GM21515 (cell line): ENCODE data around the gene STIM2.

Source experiments
- ATAC-seq: cut with Tn5 transposase; IDR thresholded peaks from one replicate; pipeline ENCODE4 v1.9.1; 2021; ENCODE audit not compliant: unreplicated experiment

The STIM2 gene

GRCh38 chr4:26999689-27000088 lies 139.0 kb downstream of the STIM2 start:
- no peak for ATAC-seq

GRCh38 chr4:27000122-27000521 lies 139.5 kb downstream of the STIM2 start:
- ATAC-seq, result no peak

GRCh38 chr4:27000820-27001219 lies 140.2 kb downstream of the STIM2 start:
- peak; percentile 83 for ATAC-seq

GRCh38 chr4:27001398-27002164 lies 140.9 kb downstream of the STIM2 start:
- no peak for ATAC-seq

GRCh38 chr4:27003642-27004113 lies 143.0 kb downstream of the STIM2 start:
- ATAC-seq, result no peak

GRCh38 chr4:27005501-27005900 lies 144.9 kb downstream of the STIM2 start:
- ATAC-seq, result no peak

- ATAC-seq, result no peak
These were observed 145.4 kb downstream of the STIM2 start for GRCh38 chr4:27005905-27006590.

GRCh38 chr4:27006646-27007045 lies 146.0 kb downstream of the STIM2 start:
- ATAC-seq, result no peak

- no peak for ATAC-seq
These were observed 146.9 kb downstream of the STIM2 start for GRCh38 chr4:27007507-27007906.

GRCh38 chr4:27008679-27009078 lies 148.0 kb downstream of the STIM2 start:
- ATAC-seq, result no peak

GRCh38 chr4:27009539-27009938 lies 148.9 kb downstream of the STIM2 start:
- ATAC-seq, result no peak

GRCh38 chr4:27010334-27010940 lies 149.8 kb downstream of the STIM2 start:
- ATAC-seq, result peak; percentile 77

- ATAC-seq, result no peak
These were observed 150.8 kb downstream of the STIM2 start for GRCh38 chr4:27011401-27011800.

GRCh38 chr4:27013012-27013411 lies 152.4 kb downstream of the STIM2 start:
- no peak for ATAC-seq

- ATAC-seq, result no peak
These were observed 155.9 kb downstream of the STIM2 start for GRCh38 chr4:27016551-27016950.

- ATAC-seq, result no peak
These were observed 157.0 kb downstream of the STIM2 start for GRCh38 chr4:27017623-27018022.

- ATAC-seq, result no peak
These were observed 157.4 kb downstream of the STIM2 start for GRCh38 chr4:27018076-27018475.

GRCh38 chr4:27018910-27019309 lies 158.3 kb downstream of the STIM2 start:
- no peak for ATAC-seq

GRCh38 chr4:27019766-27020165 lies 159.1 kb downstream of the STIM2 start:
- ATAC-seq, result no peak

GRCh38 chr4:27020203-27020602 lies 159.6 kb downstream of the STIM2 start:
- ATAC-seq, result no peak

- no peak for ATAC-seq
These were observed 160.0 kb downstream of the STIM2 start for GRCh38 chr4:27020603-27021002.

GRCh38 chr4:27022963-27023362 lies 162.3 kb downstream of the STIM2 start:
- no peak for ATAC-seq
